H9 (cell line): Measurements from ENCODE around the gene ZNF341. TPM values are rescaled to one million over a fixed set of nuclear protein-coding genes. Genes with fewer than 3 reads are reported as not detected.

ENCODE experiments used
- DNase-seq: peaks from one replicate; pipeline ENCODE4 v3.0.0-alpha.2; 2017
- H2AFZ ChIP-seq: one replicate; pipeline ENCODE4 v1.6.1; 2013; ENCODE audit warnings: mild to moderate bottlenecking, low read length, control low read depth, moderate library complexity
- H2AK5ac ChIP-seq: 2 replicates; pipeline ENCODE4 v1.6.1; 2013; ENCODE audit warnings: low read length, control low read depth, mixed read lengths; ENCODE audit not compliant: insufficient read length
- H2BK120ac ChIP-seq: one replicate; pipeline ENCODE4 v1.6.1; 2013; ENCODE audit warnings: low read depth, mild to moderate bottlenecking, low read length, control low read depth, inconsistent platforms; ENCODE audit not compliant: poor library complexity, severe bottlenecking
- H2BK12ac ChIP-seq: 2 replicates; pipeline ENCODE4 v1.6.1; 2013; ENCODE audit warnings: low read length, control low read depth, mixed read lengths, low read depth; ENCODE audit not compliant: insufficient read length
- H2BK15ac ChIP-seq: 2 replicates; pipeline ENCODE4 v1.6.1; 2013; ENCODE audit warnings: low read depth, low read length, control low read depth
- H2BK20ac ChIP-seq: one replicate; pipeline ENCODE4 v1.6.1; 2013; ENCODE audit warnings: low read depth, mild to moderate bottlenecking, low read length, control low read depth, inconsistent platforms; ENCODE audit not compliant: poor library complexity, severe bottlenecking
- H2BK5ac ChIP-seq: 2 replicates; pipeline ENCODE4 v1.6.1; 2013; ENCODE audit warnings: low read length, control low read depth, mixed read lengths; ENCODE audit not compliant: insufficient read length
- H3K14ac ChIP-seq: 2 replicates; pipeline ENCODE4 v1.6.1; 2013; ENCODE audit warnings: low read length, control low read depth; ENCODE audit not compliant: insufficient read depth
- H3K18ac ChIP-seq: 2 replicates; pipeline ENCODE4 v1.6.1; 2013; ENCODE audit warnings: low read depth, mild to moderate bottlenecking, mixed read lengths, low read length, control low read depth; ENCODE audit not compliant: insufficient read length
- H3K23ac ChIP-seq: 2 replicates; pipeline ENCODE4 v1.6.1; 2013; ENCODE audit warnings: low read length, control low read depth, mixed read lengths, low read depth; ENCODE audit not compliant: insufficient read length
- H3K23me2 ChIP-seq: 2 replicates; pipeline ENCODE4 v1.6.1; 2013; ENCODE audit warnings: low read depth, mild to moderate bottlenecking, mixed read lengths, low read length, control low read depth; ENCODE audit not compliant: insufficient read length, poor library complexity, severe bottlenecking
- H3K27ac ChIP-seq: 2 replicates; pipeline ENCODE4 v1.5.1; 2013; ENCODE audit warnings: low read length, control low read depth, mixed read lengths, low read depth; ENCODE audit not compliant: insufficient read length
- H3K27me3 ChIP-seq: 2 replicates; pipeline ENCODE4 v1.6.1; 2013; ENCODE audit warnings: low read length, control low read depth, inconsistent platforms; ENCODE audit not compliant: insufficient read depth
- H3K4ac ChIP-seq: 2 replicates; pipeline ENCODE4 v1.6.1; 2013; ENCODE audit warnings: low read depth, mild to moderate bottlenecking, control low read depth, inconsistent platforms, low read length, moderate library complexity
- H3K4me1 ChIP-seq: 2 replicates; pipeline ENCODE4 v1.6.1; 2013; ENCODE audit warnings: low read length, control low read depth, inconsistent platforms; ENCODE audit not compliant: insufficient read depth
- H3K4me2 ChIP-seq: 2 replicates; pipeline ENCODE4 v1.6.1; 2013; ENCODE audit warnings: low read length, control low read depth, mixed read lengths; ENCODE audit not compliant: insufficient read length, insufficient read depth
- H3K56ac ChIP-seq: 2 replicates; pipeline ENCODE4 v1.6.1; 2013; ENCODE audit warnings: low read depth, mild to moderate bottlenecking, mixed read lengths, low read length, control low read depth; ENCODE audit not compliant: insufficient read length
- H3K79me1 ChIP-seq: 2 replicates; pipeline ENCODE4 v1.6.1; 2013; ENCODE audit warnings: low read depth, mild to moderate bottlenecking, moderate library complexity, low read length, control low read depth, inconsistent platforms; ENCODE audit not compliant: insufficient read depth, poor library complexity, severe bottlenecking
- H3K79me2 ChIP-seq: 2 replicates; pipeline ENCODE4 v1.6.1; 2013; ENCODE audit warnings: low read length, control low read depth, inconsistent platforms; ENCODE audit not compliant: insufficient read depth
- H3K9ac ChIP-seq: 2 replicates; pipeline ENCODE4 v1.6.1; 2013; ENCODE audit warnings: low read length, control low read depth, mixed read lengths; ENCODE audit not compliant: insufficient read length; ENCODE audit errors: extremely low read depth
- H3K9me3 ChIP-seq: one replicate; pipeline ENCODE4 v1.6.1; 2013; ENCODE audit warnings: low read depth, low read length, inconsistent platforms; ENCODE audit not compliant: control insufficient read depth
- H3T11ph ChIP-seq: one replicate; pipeline ENCODE4 v1.6.1; 2013; ENCODE audit warnings: mild to moderate bottlenecking, low read length, control low read depth, inconsistent platforms
- H4K20me1 ChIP-seq: one replicate; pipeline ENCODE4 v1.6.1; 2013; ENCODE audit not compliant: control insufficient read depth, insufficient read length, insufficient read depth
- H4K5ac ChIP-seq: 2 replicates; pipeline ENCODE4 v1.6.1; 2013; ENCODE audit warnings: low read depth, mild to moderate bottlenecking, mixed read lengths, low read length, control low read depth; ENCODE audit not compliant: insufficient read length
- H4K8ac ChIP-seq: replicated peaks from 2 replicates; pipeline ENCODE4 v1.6.1; 2013; ENCODE audit warnings: low read length, control low read depth, mixed read lengths, low read depth; ENCODE audit not compliant: insufficient read length
- H4K91ac ChIP-seq: 2 replicates; pipeline ENCODE4 v1.6.1; 2013; ENCODE audit warnings: low read depth, mild to moderate bottlenecking, moderate library complexity, mixed read lengths, low read length, control low read depth; ENCODE audit not compliant: insufficient read length
- H3K27ac Mint-ChIP-seq, 3 experiments: 2 replicates in 2 of 3; 3 replicates in 1 of 3; pipeline ENCODE4 v1.8.0; 2020 to 2021; ENCODE audit warnings: mixed read lengths in 3 of 3, mild to moderate bottlenecking in 1 of 3, moderate library complexity in 1 of 3
- H3K27me3 Mint-ChIP-seq: 2 replicates; pipeline ENCODE4 v1.8.0; 2021; ENCODE audit warnings: low read depth, mild to moderate bottlenecking, moderate library complexity, mixed read lengths
- H3K36me3 Mint-ChIP-seq, 3 experiments: 2 replicates in 2 of 3; 3 replicates in 1 of 3; pipeline ENCODE4 v1.8.0; 2020 to 2021; ENCODE audit warnings: low read depth in 3 of 3, mixed read lengths in 3 of 3; ENCODE audit not compliant: insufficient read depth in 1 of 3
- H3K4me1 Mint-ChIP-seq, 2 experiments: 2 replicates each; pipeline ENCODE4 v1.8.0; 2020; ENCODE audit warnings: mixed read lengths in 2 of 2
- H3K4me3 Mint-ChIP-seq, 2 experiments: 2 replicates in 1 of 2; 3 replicates in 1 of 2; pipeline ENCODE4 v1.8.0; 2020 to 2021; ENCODE audit warnings: mild to moderate bottlenecking in 2 of 2, mixed read lengths in 2 of 2, moderate library complexity in 1 of 2
- H3K9me3 Mint-ChIP-seq, 2 experiments: 2 replicates in 1 of 2; 3 replicates in 1 of 2; pipeline ENCODE4 v1.8.0; 2020; ENCODE audit warnings: mild to moderate bottlenecking in 2 of 2, mixed read lengths in 2 of 2, moderate library complexity in 1 of 2
- WGBS: extraction: QIAGEN DNeasy Blood & Tissue Kit; methylation state at CpG from one replicate; pipeline ENCODE4 v1.1.7; 2013; ENCODE audit warnings: missing lambda C conversion rate, low lambda C conversion rate, mixed read lengths; ENCODE audit not compliant: insufficient read length; ENCODE audit errors: extremely low coverage; 5-methylcytosine and 5-hydroxymethylcytosine counted together
- total RNA-seq: library from RNA; stranded (reverse); gene quantifications from 2 replicates; pipeline ENCODE4 v1.2.1, GENCODE V29; 2021
- TF ChIP-seq, protein P1 (sequence below): fragments of 200-600 bp; sonication (generic); conservative IDR thresholded peaks from 3 replicates; pipeline ENCODE4 v1.8.0; 2021; ENCODE audit warnings: antibody characterized with exemption, mild to moderate bottlenecking

The ZNF341 gene
- total RNA-seq, 1 experiment from 2014 or later = 5.2 TPM

- no peak overlapping the region for H3K56ac ChIP-seq
- no CpG with 5 or more reads among the region's 21 CpGs for WGBS
- no peak overlapping the region; a peak in 1 of 5 replicates for H3K4me3 Mint-ChIP-seq
- no peak overlapping the region for H3K9ac ChIP-seq
- H3K4ac ChIP-seq = no peak overlapping the region
- H4K5ac ChIP-seq = no peak overlapping the region
- H4K20me1 ChIP-seq = no peaks in the 10 kb centered on the region
- no peaks in the 10 kb centered on the region for H3K4me1 ChIP-seq
- H2BK12ac ChIP-seq = no peak overlapping the region
- H2AFZ ChIP-seq = no peak overlapping the region
- no peaks in the 10 kb centered on the region for H3K9me3 ChIP-seq
- peak overlapping the region; percentile 75 to 85 (median 81); a peak in 5 of 7 replicates for H3K27ac Mint-ChIP-seq
- peaks cover 13% of the 10 kb centered on the region in 2 experiments for H3K4me1 Mint-ChIP-seq
- no peak overlapping the region for H2BK20ac ChIP-seq
- H3K23ac ChIP-seq = no peak overlapping the region
- no peaks in the 10 kb centered on the region for H3K27me3 Mint-ChIP-seq
- H3K18ac ChIP-seq = no peak overlapping the region
- H3K79me1 ChIP-seq = no peaks in the 10 kb centered on the region
- no peaks in the 10 kb centered on the region for H3K79me2 ChIP-seq
- TF ChIP-seq, protein P1, sequence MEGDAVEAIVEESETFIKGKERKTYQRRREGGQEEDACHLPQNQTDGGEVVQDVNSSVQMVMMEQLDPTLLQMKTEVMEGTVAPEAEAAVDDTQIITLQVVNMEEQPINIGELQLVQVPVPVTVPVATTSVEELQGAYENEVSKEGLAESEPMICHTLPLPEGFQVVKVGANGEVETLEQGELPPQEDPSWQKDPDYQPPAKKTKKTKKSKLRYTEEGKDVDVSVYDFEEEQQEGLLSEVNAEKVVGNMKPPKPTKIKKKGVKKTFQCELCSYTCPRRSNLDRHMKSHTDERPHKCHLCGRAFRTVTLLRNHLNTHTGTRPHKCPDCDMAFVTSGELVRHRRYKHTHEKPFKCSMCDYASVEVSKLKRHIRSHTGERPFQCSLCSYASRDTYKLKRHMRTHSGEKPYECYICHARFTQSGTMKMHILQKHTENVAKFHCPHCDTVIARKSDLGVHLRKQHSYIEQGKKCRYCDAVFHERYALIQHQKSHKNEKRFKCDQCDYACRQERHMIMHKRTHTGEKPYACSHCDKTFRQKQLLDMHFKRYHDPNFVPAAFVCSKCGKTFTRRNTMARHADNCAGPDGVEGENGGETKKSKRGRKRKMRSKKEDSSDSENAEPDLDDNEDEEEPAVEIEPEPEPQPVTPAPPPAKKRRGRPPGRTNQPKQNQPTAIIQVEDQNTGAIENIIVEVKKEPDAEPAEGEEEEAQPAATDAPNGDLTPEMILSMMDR = no peak
- H2BK15ac ChIP-seq = no peak overlapping the region
- H4K91ac ChIP-seq = no peak overlapping the region
- H2AK5ac ChIP-seq = no peak overlapping the region
- no peaks in the 10 kb centered on the region for H3K27me3 ChIP-seq
- DNase-seq = no peak
- no peak overlapping the region for H3K4me2 ChIP-seq
- H3K36me3 Mint-ChIP-seq = peaks cover 0 to 7% (median 0%) of the 10 kb centered on the region in 3 experiments; a peak in 1 of 7 replicates
- no peak overlapping the region for H3T11ph ChIP-seq
- no peaks in the 10 kb centered on the region for H3K23me2 ChIP-seq
- no peak overlapping the region for H2BK5ac ChIP-seq
- no peak overlapping the region for H3K14ac ChIP-seq
- H3K9me3 Mint-ChIP-seq = no peaks in the 10 kb centered on the region; a peak in 1 of 5 replicates
- H2BK120ac ChIP-seq = no peak overlapping the region
- H3K27ac ChIP-seq = no peak overlapping the region
- no peak overlapping the region for H4K8ac ChIP-seq
Measured at GRCh38 chr20:33793011-33793931, 61.5 kb downstream of the ZNF341 start.
